Fibroblast of lung (primary cell): ENCODE data around the gene RPUSD3. TPM values are rescaled to one million over a fixed set of nuclear protein-coding genes. Genes with fewer than 3 reads are reported as not detected.

Experiments used
- DNase-seq, 2 donors: peaks; one replicate each; pipeline versions ENCODE4 v3.0.0 to v3.0.0-alpha.2; 2010; ENCODE audit warnings: low read depth in 2 of 2
- H2AFZ ChIP-seq: 2 replicates; pipeline ENCODE4 v1.5.1; 2012; ENCODE audit warnings: low read length, control low read depth, inconsistent platforms
- H3K27ac ChIP-seq: 2 replicates; pipeline ENCODE4 v1.5.1; 2011; ENCODE audit warnings: low read length, control low read depth; ENCODE audit not compliant: insufficient read depth
- H3K27me3 ChIP-seq: 2 replicates; pipeline ENCODE4 v1.5.1; 2011; ENCODE audit warnings: mild to moderate bottlenecking, low read length; ENCODE audit not compliant: control insufficient read depth, insufficient read depth
- H3K36me3 ChIP-seq: 2 replicates; pipeline ENCODE4 v1.5.1; 2011; ENCODE audit warnings: low read length; ENCODE audit not compliant: control insufficient read depth, insufficient read depth
- H3K4me1 ChIP-seq: 2 replicates; pipeline ENCODE4 v1.5.1; 2011; ENCODE audit warnings: low read length; ENCODE audit not compliant: control insufficient read depth, insufficient read depth; ENCODE audit errors: extremely low read depth
- H3K4me2 ChIP-seq: 2 replicates; pipeline ENCODE4 v1.5.1; 2011; ENCODE audit warnings: low read length, control low read depth; ENCODE audit not compliant: insufficient read depth; ENCODE audit errors: extremely low read depth
- H3K4me3 ChIP-seq, 4 experiments: fragments of 200-600 bp in 1 of 4; sonication (generic) in 1 of 4; replicated peaks in 1 of 4; 2 replicates each; pipeline ENCODE4 v1.5.1; 2011 to 2016; ENCODE audit warnings: low read length in 4 of 4, low read depth in 3 of 4, mild to moderate bottlenecking in 3 of 4, control low read depth in 2 of 4, inconsistent platforms in 1 of 4, mixed read lengths in 1 of 4; ENCODE audit not compliant: insufficient read depth in 1 of 4; ENCODE audit errors: control extremely low read depth in 1 of 4
- H3K79me2 ChIP-seq: 2 replicates; pipeline ENCODE4 v1.5.1; 2012; ENCODE audit warnings: mild to moderate bottlenecking, low read length, inconsistent platforms; ENCODE audit not compliant: control insufficient read depth, insufficient read depth
- H3K9ac ChIP-seq: 2 replicates; pipeline ENCODE4 v1.5.1; 2011; ENCODE audit warnings: mild to moderate bottlenecking, low read length, control low read depth; ENCODE audit not compliant: insufficient read depth
- H3K9me3 ChIP-seq: 2 replicates; pipeline ENCODE4 v1.5.1; 2012; ENCODE audit warnings: low read depth, low read length; ENCODE audit not compliant: control insufficient read depth, insufficient read depth
- H4K20me1 ChIP-seq: 2 replicates; pipeline ENCODE4 v1.5.1; 2011; ENCODE audit warnings: low read length; ENCODE audit not compliant: control insufficient read depth, insufficient read depth; ENCODE audit errors: extremely low read depth
- CTCF ChIP-seq, 2 donors: IDR thresholded peaks in 1 of 2; conservative IDR thresholded peaks in 1 of 2; 1 replicate in 1 of 2; 2 replicates in 1 of 2; pipeline ENCODE4 v1.5.1; 2011 to 2012; ENCODE audit warnings: low read length in 2 of 2, control low read depth in 1 of 2, inconsistent platforms in 1 of 2, low read depth in 1 of 2, mild to moderate bottlenecking in 1 of 2
- EZH2 ChIP-seq: IDR thresholded peaks from 2 replicates; pipeline ENCODE4 v1.5.1; 2012; ENCODE audit warnings: low read length, control low read depth, mild to moderate bottlenecking; ENCODE audit errors: missing control alignments
- polyA plus RNA-seq, 2 donors: library from polyadenylated mRNA; depleted of rRNA in 1 of 2; stranded (reverse) in 1 of 2; unstranded in 1 of 2; fragments of >200 nt; gene quantifications; 2 replicates each; pipeline ENCODE4 v1.2.1, GENCODE V29; 2011 to 2012; ENCODE audit warnings: missing spikeins in 1 of 2
- total RNA-seq: library from RNA; depleted of rRNA; stranded (reverse); fragments of >200 nt; gene quantifications from 2 replicates; pipeline ENCODE4 v1.2.1, GENCODE V29; 2014

RPUSD3 gene
- total and polyA plus RNA-seq, 2 donors (not counting 1 experiment from before 2014, with no cell fraction given): 17.3 to 22.1 TPM

GRCh38 chr3:9806137-9806536 is 37.7 kb downstream of the RPUSD3 start:
- Histone ChIP-seq H3K4me1 (peaks cover 3% of the 10 kb centered on the region), H3K36me3 (peaks cover 28% of the 10 kb centered on the region), H2AFZ (no peak overlapping the region), H3K4me2 (no peak overlapping the region), H3K27me3 (no peaks in the 10 kb centered on the region), H3K9me3 (no peaks in the 10 kb centered on the region), H3K9ac (no peak overlapping the region), H3K4me3 (no peak overlapping the region), H3K79me2 (no peaks in the 10 kb centered on the region), H4K20me1 (no peaks in the 10 kb centered on the region), H3K27ac (no peak overlapping the region)
- TF ChIP-seq CTCF (conservative IDR thresholded peaks at IDR 0.05 in 1 of 2, IDR thresholded peaks at IDR 0.05 in 1 of 2; ENCODE audit: low read depth in 1 of 2, low read length in 2 of 2) (no peak), EZH2 (no peak)
- DNase-seq: no peak

DNA sequence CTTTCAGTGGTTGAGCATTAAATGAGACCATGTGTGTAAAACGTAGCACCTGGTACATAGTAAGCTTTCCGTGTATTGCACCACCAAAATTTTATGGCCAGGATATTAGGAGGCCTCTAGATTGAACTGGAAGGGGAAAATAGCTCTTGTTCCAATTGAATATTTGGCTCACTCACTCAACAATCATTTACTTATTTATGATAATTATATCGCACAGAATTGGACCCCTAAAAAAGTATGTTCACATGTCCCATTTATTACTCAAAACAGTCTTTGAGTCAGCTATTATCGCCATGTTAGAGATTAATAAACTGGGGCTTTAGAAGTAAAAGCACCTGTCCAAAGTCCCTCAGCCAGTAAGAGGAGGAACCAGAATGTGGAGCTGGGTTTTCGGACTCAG is 38.8 kb downstream of the RPUSD3 start:
- H3K36me3 ChIP-seq: peaks cover 29% of the 10 kb centered on the region
- DNase-seq: no peak
- H3K9me3 ChIP-seq: no peaks in the 10 kb centered on the region
- H3K4me3 ChIP-seq: no peak overlapping the region
- no peak for TF ChIP-seq CTCF (conservative IDR thresholded peaks at IDR 0.05 in 1 of 2, IDR thresholded peaks at IDR 0.05 in 1 of 2; ENCODE audit: low read depth in 1 of 2, low read length in 2 of 2)
- no peak for TF ChIP-seq EZH2
- H2AFZ ChIP-seq: no peak overlapping the region
- no peaks in the 10 kb centered on the region for H3K27me3 ChIP-seq
- H4K20me1 ChIP-seq: no peaks in the 10 kb centered on the region
- no peaks in the 10 kb centered on the region for H3K79me2 ChIP-seq
- no peak overlapping the region for H3K9ac ChIP-seq
- H3K4me2 ChIP-seq: no peak overlapping the region
- no peaks in the 10 kb centered on the region for H3K4me1 ChIP-seq
- no peak overlapping the region for H3K27ac ChIP-seq

- Histone ChIP-seq H3K9me3 (no peaks in the 10 kb centered on the region), H2AFZ (no peak overlapping the region), H3K4me3 (no peak overlapping the region), H3K36me3 (peaks cover 31% of the 10 kb centered on the region), H3K27ac (no peak overlapping the region), H3K4me2 (no peak overlapping the region), H3K9ac (no peak overlapping the region), H3K27me3 (no peaks in the 10 kb centered on the region), H4K20me1 (no peaks in the 10 kb centered on the region), H3K4me1 (no peaks in the 10 kb centered on the region), H3K79me2 (no peaks in the 10 kb centered on the region)
- DNase-seq: no peak
- TF ChIP-seq EZH2: no peak
- TF ChIP-seq CTCF (conservative IDR thresholded peaks at IDR 0.05 in 1 of 2, IDR thresholded peaks at IDR 0.05 in 1 of 2; ENCODE audit: low read depth in 1 of 2, low read length in 2 of 2): no peak
Observed at GRCh38 chr3:9803494-9803893, 40.3 kb downstream of the RPUSD3 start.
